Gastroesophageal sphincter (tissue), 4 donors: ENCODE measurements around the gene MMP11. TPM values are rescaled to one million over a fixed set of nuclear protein-coding genes. Genes with fewer than 3 reads are reported as not detected.
A peak's percentile ranks its signal among the peaks of the same experiment; 100 is the strongest.

Experiments
- ATAC-seq: fragments of 150-250 bp; one replicate; pipeline ENCODE4 v1.9.1; 2016; ENCODE audit warnings: mild to moderate bottlenecking, moderate library complexity
- H3K27ac ChIP-seq, 4 donors: fragments of 200-600 bp; sonication (generic) in 3 of 4; 1 replicate in 3 of 4; 2 replicates in 1 of 4; pipeline ENCODE4 v1.5.1; 2016 to 2019
- H3K27me3 ChIP-seq: fragments of 200-600 bp; sonication (generic); one replicate; pipeline ENCODE4 v1.5.1; 2019
- H3K36me3 ChIP-seq, 2 donors: fragments of 200-600 bp; sonication (generic); one replicate each; pipeline ENCODE4 v1.5.1; 2019; ENCODE audit warnings: control low read depth in 1 of 2
- H3K4me1 ChIP-seq, 3 donors: fragments of 200-600 bp; sonication (generic); 1 replicate in 2 of 3; 2 replicates in 1 of 3; pipeline ENCODE4 v1.5.1; 2016 to 2019; ENCODE audit warnings: control low read depth in 2 of 3
- H3K4me3 ChIP-seq, 2 donors: fragments of 200-600 bp; sonication (generic); one replicate each; pipeline ENCODE4 v1.5.1; 2019; ENCODE audit warnings: mild to moderate bottlenecking in 1 of 2, moderate library complexity in 1 of 2
- H3K9me3 ChIP-seq, 3 donors: fragments of 200-600 bp; sonication (generic); one replicate each; pipeline ENCODE4 v1.5.1; 2017 to 2019; ENCODE audit warnings: control low read depth in 2 of 3
- CTCF ChIP-seq, 4 experiments: fragments of 200-600 bp in 2 of 4; fragments of 450-650 bp in 2 of 4; sonication (generic) in 1 of 4; IDR thresholded peaks; one replicate each; pipeline ENCODE4 v1.5.1; 2017 to 2019; ENCODE audit warnings: antibody characterized with exemption in 4 of 4, mild to moderate bottlenecking in 2 of 4, moderate library complexity in 2 of 4
- EP300 ChIP-seq: sonication (generic); formaldehyde crosslinking; IDR thresholded peaks from one replicate; pipeline ENCODE4 v1.6.1; 2017; ENCODE audit warnings: antibody characterized with exemption, mild to moderate bottlenecking
- POLR2A ChIP-seq, 2 donors: fragments of 450-650 bp; IDR thresholded peaks; one replicate each; pipeline ENCODE4 v1.6.1; 2017; ENCODE audit warnings: antibody characterized with exemption in 2 of 2, mild to moderate bottlenecking in 2 of 2, moderate library complexity in 1 of 2
- POLR2AphosphoS5 ChIP-seq: sonication (generic); formaldehyde crosslinking; IDR thresholded peaks from one replicate; pipeline ENCODE4 v1.6.1; 2017; ENCODE audit warnings: antibody characterized with exemption
- WGBS, 2 donors: methylation state at CpG; one replicate each; pipeline ENCODE4 v1.1.5; 2018; ENCODE audit warnings: low coverage in 1 of 2; 5-methylcytosine and 5-hydroxymethylcytosine counted together
- total RNA-seq, 4 donors: library from RNA; depleted of rRNA; stranded (reverse); fragments of >200 nt; gene quantifications; one replicate each; pipeline ENCODE4 v1.1.0, GENCODE V29; 2016

Gene MMP11
- total RNA-seq, 4 donors from 2014 or later = 2.3 to 11.0 (median 9.7) TPM

GRCh38 chr22:23744001-23744400 is 28.6 kb upstream of the MMP11 start:
- peaks cover 0 to 10% (median 0%) of the 10 kb centered on the region in 3 donors for H3K9me3 ChIP-seq
- H3K4me3 ChIP-seq = no peak overlapping the region
- peaks cover 0 to 17% (median 0%) of the 10 kb centered on the region in 3 donors for H3K4me1 ChIP-seq
- TF ChIP-seq EP300 = no peak
- TF ChIP-seq POLR2AphosphoS5 = no peak
- no peaks in the 10 kb centered on the region for H3K27me3 ChIP-seq
- H3K36me3 ChIP-seq = peaks cover 0 to 53% of the 10 kb centered on the region in 2 donors
- no peak overlapping the region for H3K27ac ChIP-seq
- ATAC-seq = no peak
- WGBS, 2 donors = 87 to 97% methylated on average over 4 to 5 of the region's 13 CpGs

GRCh38 chr22:23744485-23744884 is 28.2 kb upstream of the MMP11 start:
- 97% methylated on average over 6 of the region's 14 CpGs; no CpG with 5 or more reads in 1 of the 2 donors for WGBS, 2 donors

GRCh38 chr22:23745791-23746190 is 26.9 kb upstream of the MMP11 start:
- WGBS, 2 donors = 80 to 89% methylated on average over 5 to 6 of the region's 6 CpGs

More at GRCh38 chr22:23744485-23744884, 28.2 kb upstream of the MMP11 start:
- Histone ChIP-seq H3K27me3 (no peaks in the 10 kb centered on the region), H3K4me3 (no peak overlapping the region), H3K36me3 (peaks cover 0 to 53% of the 10 kb centered on the region in 2 donors), H3K9me3 (peaks cover 0 to 10% (median 0%) of the 10 kb centered on the region in 3 donors), H3K27ac (no peak overlapping the region), H3K4me1 (peaks cover 0 to 18% (median 0%) of the 10 kb centered on the region in 3 donors)
- no peak for ATAC-seq
- TF ChIP-seq EP300 (no peak), CTCF (IDR thresholded peaks at IDR 0.05) (no peak), POLR2AphosphoS5 (no peak), POLR2A (IDR thresholded peaks at IDR 0.05) (no peak)

GRCh38 chr22:23749841-23750301 is 22.8 kb upstream of the MMP11 start:
- Histone ChIP-seq H3K9me3 (no peaks in the 10 kb centered on the region), H3K4me1 (peaks cover 0 to 30% (median 11%) of the 10 kb centered on the region in 3 donors), H3K27ac (no peak overlapping the region), H3K27me3 (no peaks in the 10 kb centered on the region), H3K4me3 (peak overlapping the region in 1 of 2 donors; percentile 69), H3K36me3 (peaks cover 0 to 10% of the 10 kb centered on the region in 2 donors)
- TF ChIP-seq POLR2A (IDR thresholded peaks at IDR 0.05) (no peak), POLR2AphosphoS5 (no peak), CTCF (IDR thresholded peaks at IDR 0.05) (no peak), EP300 (no peak)
- ATAC-seq = no peak
- 56 to 65% methylated on average over 11 to 12 of the region's 12 CpGs for WGBS, 2 donors

More at GRCh38 chr22:23745791-23746190, 26.9 kb upstream of the MMP11 start:
- H3K4me1 ChIP-seq = peaks cover 0 to 30% (median 9%) of the 10 kb centered on the region in 3 donors
- TF ChIP-seq POLR2A (IDR thresholded peaks at IDR 0.05) (no peak), EP300 (no peak), CTCF (IDR thresholded peaks at IDR 0.05) (no peak), POLR2AphosphoS5 (no peak)
- H3K9me3 ChIP-seq = peaks cover 0 to 10% (median 0%) of the 10 kb centered on the region in 3 donors
- no peaks in the 10 kb centered on the region for H3K27me3 ChIP-seq
- H3K36me3 ChIP-seq = peaks cover 0 to 51% of the 10 kb centered on the region in 2 donors
- no peak for ATAC-seq
- no peak overlapping the region for H3K4me3 ChIP-seq
- H3K27ac ChIP-seq = no peak overlapping the region

GRCh38 chr22:23750367-23750713 is 22.3 kb upstream of the MMP11 start:
- Histone ChIP-seq H3K9me3 (no peaks in the 10 kb centered on the region), H3K4me1 (peaks cover 0 to 30% (median 11%) of the 10 kb centered on the region in 3 donors), H3K36me3 (peaks cover 0 to 5% of the 10 kb centered on the region in 2 donors), H3K27ac (peak overlapping the region; percentile 9 to 96 (median 90)), H3K27me3 (no peaks in the 10 kb centered on the region), H3K4me3 (peak overlapping the region; percentile 51 to 69)
- ATAC-seq = no peak
- TF ChIP-seq POLR2A (IDR thresholded peaks at IDR 0.05) (no peak), CTCF (IDR thresholded peaks at IDR 0.05) (no peak), EP300 (no peak), POLR2AphosphoS5 (no peak)
- 35 to 44% methylated on average over 5 of the region's 5 CpGs for WGBS, 2 donors
